Raji (cell line): Measurements from ENCODE around the gene ZNF557.
"Not testable (repeated sequence)": the region's sequence is repeated elsewhere in the genome, so short reads cannot be mapped to it uniquely, and the experiment has no call there.

Experiments used
- POLR2A ChIP-seq: IDR thresholded peaks from 2 replicates; pipeline ENCODE4 v1.6.1; 2011; ENCODE audit warnings: low read depth, low read length, control low read depth; ENCODE audit not compliant: insufficient read depth

ZNF557 gene

GRCh38 chr19:7069042-7069903 lies at the start of gene ZNF557:
Gene ZNF557, plus strand, starts transcription at chr19:7069703. Its CDS starts 5,372 bp downstream, at chr19:7075075.
- peak; percentile 86 for TF ChIP-seq POLR2A

- TF ChIP-seq POLR2A = not testable (repeated sequence)
Observed at GRCh38 chr19:7021331-7021730, 48.2 kb upstream of the ZNF557 start, which contains the start of gene MBD3L2B. Gene MBD3L2B, minus strand, starts transcription at chr19:7021431. Its CDS starts 34 bp downstream, at chr19:7021397.

GRCh38 chr19:7030278-7030677 lies 39.2 kb upstream of the ZNF557 start, which contains the start of gene MBD3L5:
Gene MBD3L5, plus strand, starts transcription at chr19:7030578. Its CDS starts 34 bp downstream, at chr19:7030612.
- TF ChIP-seq POLR2A = not testable (repeated sequence)

GRCh38 chr19:7040079-7040478 lies 29.4 kb upstream of the ZNF557 start, which contains the start of gene MBD3L4:
Gene MBD3L4, minus strand, starts transcription at chr19:7040179. Its CDS starts 35 bp downstream, at chr19:7040144.
- TF ChIP-seq POLR2A = not testable (repeated sequence)

- TF ChIP-seq POLR2A = not testable (repeated sequence)
Observed at GRCh38 chr19:7049021-7049420, 20.5 kb upstream of the ZNF557 start, which contains the start of gene MBD3L2. Gene MBD3L2, plus strand, starts transcription at chr19:7049321. Its CDS starts 53 bp downstream, at chr19:7049374.

- TF ChIP-seq POLR2A = not testable (repeated sequence)
Observed at GRCh38 chr19:7058576-7058975, 10.9 kb upstream of the ZNF557 start, which contains the start of gene MBD3L3. Gene MBD3L3, minus strand, starts transcription at chr19:7058676. Its CDS starts 71 bp downstream, at chr19:7058605.

GRCh38 chr19:7063339-7063738 lies 6.2 kb upstream of the ZNF557 start:
- TF ChIP-seq POLR2A = no peak

GRCh38 chr19:7063764-7064418 lies 5.6 kb upstream of the ZNF557 start:
- no peak for TF ChIP-seq POLR2A

GRCh38 chr19:7067716-7068115 lies 1.8 kb upstream of the ZNF557 start:
- TF ChIP-seq POLR2A = no peak

GRCh38 chr19:7068599-7068998 lies 904 bp upstream of the ZNF557 start:
- no peak for TF ChIP-seq POLR2A

- no peak for TF ChIP-seq POLR2A
Observed at GRCh38 chr19:7069904-7070226, 362 bp downstream of the ZNF557 start.

- TF ChIP-seq POLR2A = no peak
Observed at GRCh38 chr19:7072541-7072940, 3.0 kb downstream of the ZNF557 start.

- no peak for TF ChIP-seq POLR2A
Observed at GRCh38 chr19:7074705-7075282, 5.3 kb downstream of the ZNF557 start.

- TF ChIP-seq POLR2A = no peak
Observed at GRCh38 chr19:7076151-7076550, 6.6 kb downstream of the ZNF557 start.

- no peak for TF ChIP-seq POLR2A
Observed at GRCh38 chr19:7078008-7078407, 8.5 kb downstream of the ZNF557 start.
